Endodermal cell (in vitro differentiated cells): ENCODE data around the gene DLG5. TPM values are rescaled to one million over a fixed set of nuclear protein-coding genes. Genes with fewer than 3 reads are reported as not detected.

Experiments
- DNase-seq: peaks from one replicate; pipeline ENCODE4 v3.0.0-alpha.2; 2017
- H3K27ac ChIP-seq: 2 replicates; pipeline ENCODE4 v1.5.1; 2013; ENCODE audit warnings: mild to moderate bottlenecking, low read depth, low read length, moderate library complexity
- H3K27me3 ChIP-seq: 2 replicates; pipeline ENCODE4 v1.6.1; 2013; ENCODE audit warnings: mild to moderate bottlenecking, low read length, moderate library complexity; ENCODE audit not compliant: insufficient read depth, control insufficient read depth, poor library complexity, severe bottlenecking
- H3K36me3 ChIP-seq: 2 replicates; pipeline ENCODE4 v1.7.0; 2013; ENCODE audit warnings: mild to moderate bottlenecking, low read length, moderate library complexity; ENCODE audit not compliant: control insufficient read depth, insufficient read depth
- H3K4me1 ChIP-seq: one replicate; pipeline ENCODE4 v1.7.0; 2013; ENCODE audit warnings: low read length; ENCODE audit not compliant: control insufficient read depth, insufficient read depth
- H3K4me3 ChIP-seq: 2 replicates; pipeline ENCODE4 v1.5.1; 2013; ENCODE audit warnings: mild to moderate bottlenecking, low read length, moderate library complexity
- H3K9ac ChIP-seq: 2 replicates; pipeline ENCODE4 v1.6.1; 2013; ENCODE audit warnings: mild to moderate bottlenecking, low read length, moderate library complexity; ENCODE audit not compliant: poor library complexity, severe bottlenecking; ENCODE audit errors: extremely low read depth
- H3K9me3 ChIP-seq: 2 replicates; pipeline ENCODE4 v1.6.1; 2013; ENCODE audit warnings: mild to moderate bottlenecking, low read length, moderate library complexity; ENCODE audit not compliant: control insufficient read depth
- H3K27ac Mint-ChIP-seq: 2 replicates; pipeline ENCODE4 v1.8.0; 2020; ENCODE audit warnings: mixed read lengths
- H3K27me3 Mint-ChIP-seq: 2 replicates; pipeline ENCODE4 v1.8.0; 2021; ENCODE audit warnings: mild to moderate bottlenecking, mixed read lengths; ENCODE audit not compliant: insufficient read depth
- H3K36me3 Mint-ChIP-seq: 2 replicates; pipeline ENCODE4 v1.8.0; 2020; ENCODE audit warnings: low read depth, mixed read lengths
- H3K4me1 Mint-ChIP-seq: 2 replicates; pipeline ENCODE4 v1.8.0; 2020; ENCODE audit warnings: mixed read lengths
- H3K4me3 Mint-ChIP-seq: 2 replicates; pipeline ENCODE4 v1.8.0; 2020; ENCODE audit warnings: mild to moderate bottlenecking, moderate library complexity, mixed read lengths
- H3K9me3 Mint-ChIP-seq: 2 replicates; pipeline ENCODE4 v1.8.0; 2020; ENCODE audit warnings: mild to moderate bottlenecking, mixed read lengths
- CTCF ChIP-seq: fragments of 200-600 bp; sonication (generic); conservative IDR thresholded peaks from 2 replicates; pipeline ENCODE4 v1.5.0; 2021; ENCODE audit warnings: antibody characterized with exemption, mild to moderate bottlenecking
- WGBS, 2 experiments: methylation state at CpG; one replicate each; pipeline versions ENCODE4 v1.1.5 to v1.1.7; 2013; ENCODE audit warnings: missing lambda C conversion rate in 2 of 2, mixed read lengths in 1 of 2; ENCODE audit not compliant: insufficient coverage in 1 of 2, insufficient read length in 1 of 2; 5-methylcytosine and 5-hydroxymethylcytosine counted together
- total RNA-seq, 2 donors: library from RNA; stranded (reverse); fragmentation: NEBNext Ultra II Directional in 1 of 2; extraction: Animal tissue kit (Norgen Biotek cat#: 25700) in 1 of 2; gene quantifications; 2 replicates in 1 of 2; 3 replicates in 1 of 2; pipeline ENCODE4 v1.2.1, GENCODE V29; 2021

DLG5 gene
- total RNA-seq, 2 donors from 2014 or later: 79.4 to 83.4 TPM

- Mint-ChIP-seq H3K36me3 (peaks cover 9% of the 10 kb centered on the region), H3K9me3 (no peaks in the 10 kb centered on the region), H3K4me1 (peaks cover 46% of the 10 kb centered on the region), H3K27me3 (no peaks in the 10 kb centered on the region), H3K4me3 (no peak overlapping the region), H3K27ac (peak overlapping the region; percentile 93)
- no peak overlapping the region for H3K4me3 ChIP-seq
- H3K4me1 ChIP-seq: peaks cover 13% of the 10 kb centered on the region
- H3K9me3 ChIP-seq: no peaks in the 10 kb centered on the region
- H3K27ac ChIP-seq: peak overlapping the region; percentile 3
- no peak for DNase-seq
- 94 to 96% methylated on average over 2 to 4 of the region's 4 CpGs for WGBS, 2 experiments
- no peaks in the 10 kb centered on the region for H3K27me3 ChIP-seq
- H3K36me3 ChIP-seq: peaks cover 15% of the 10 kb centered on the region
- no peak overlapping the region for H3K9ac ChIP-seq
- TF ChIP-seq CTCF: no peak
Observed at GRCh38 chr10:77879065-77879464, 47.5 kb downstream of the DLG5 start.

DNA sequence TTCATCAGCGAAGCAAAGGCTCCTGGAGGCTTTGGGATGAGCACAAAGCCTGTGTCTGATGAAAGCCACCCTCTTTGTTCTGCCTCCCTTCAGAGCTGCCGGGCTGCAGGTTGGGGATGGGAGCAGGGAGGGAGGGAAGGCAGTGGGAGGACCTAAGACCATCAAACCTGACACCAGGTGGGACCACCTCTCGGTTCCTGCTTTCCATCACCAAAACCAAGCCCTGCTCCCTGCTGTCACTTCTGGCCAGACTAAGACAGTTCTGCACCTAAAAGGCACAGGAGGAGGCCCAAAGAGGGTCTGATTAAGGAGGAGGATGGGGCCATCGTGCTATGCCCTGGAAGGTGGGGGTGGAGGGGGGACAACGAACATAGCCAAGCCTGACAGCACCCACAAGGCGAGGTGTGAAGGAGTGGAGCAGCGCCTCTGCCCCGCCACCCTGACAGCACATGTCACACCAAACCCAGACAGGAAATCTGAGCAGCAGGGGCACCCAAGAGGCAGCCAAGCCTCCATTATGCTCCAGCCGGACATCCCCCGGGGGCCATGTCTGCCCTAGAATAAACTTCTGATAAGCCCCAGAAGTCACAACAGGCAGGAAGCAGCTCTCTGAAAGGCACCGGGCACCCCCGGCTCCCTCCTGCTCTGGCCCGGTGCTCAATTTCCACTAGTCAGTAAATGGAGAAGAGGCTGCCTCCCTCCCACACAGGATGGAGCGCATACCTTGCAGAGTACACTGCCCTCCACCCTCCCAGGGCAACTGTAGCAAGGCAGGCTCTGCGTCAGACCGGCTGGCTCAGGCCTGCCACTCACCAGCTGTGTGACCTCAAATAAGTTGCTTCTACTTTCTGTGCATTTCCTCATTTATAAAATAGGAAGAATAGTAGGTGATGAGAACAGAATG, 48.9 kb downstream of the DLG5 start:
- H3K9me3 ChIP-seq: no peaks in the 10 kb centered on the region
- H3K4me3 ChIP-seq: no peak overlapping the region
- peak overlapping the region; percentile 85 for H3K27ac ChIP-seq
- peak overlapping the region; percentile 28 for H3K4me3 Mint-ChIP-seq
- DNase-seq: peak; percentile 96
- H3K27ac Mint-ChIP-seq: peak overlapping the region; percentile 93
- H3K9me3 Mint-ChIP-seq: no peaks in the 10 kb centered on the region
- H3K36me3 Mint-ChIP-seq: peaks cover 9% of the 10 kb centered on the region
- WGBS, 2 experiments: 7 to 9% methylated on average over 8 to 16 of the region's 16 CpGs
- peaks cover 15% of the 10 kb centered on the region for H3K36me3 ChIP-seq
- H3K27me3 Mint-ChIP-seq: no peaks in the 10 kb centered on the region
- peaks cover 45% of the 10 kb centered on the region for H3K4me1 Mint-ChIP-seq
- H3K9ac ChIP-seq: no peak overlapping the region
- H3K4me1 ChIP-seq: peaks cover 13% of the 10 kb centered on the region
- peak; percentile 30 for TF ChIP-seq CTCF
- no peaks in the 10 kb centered on the region for H3K27me3 ChIP-seq

DNA sequence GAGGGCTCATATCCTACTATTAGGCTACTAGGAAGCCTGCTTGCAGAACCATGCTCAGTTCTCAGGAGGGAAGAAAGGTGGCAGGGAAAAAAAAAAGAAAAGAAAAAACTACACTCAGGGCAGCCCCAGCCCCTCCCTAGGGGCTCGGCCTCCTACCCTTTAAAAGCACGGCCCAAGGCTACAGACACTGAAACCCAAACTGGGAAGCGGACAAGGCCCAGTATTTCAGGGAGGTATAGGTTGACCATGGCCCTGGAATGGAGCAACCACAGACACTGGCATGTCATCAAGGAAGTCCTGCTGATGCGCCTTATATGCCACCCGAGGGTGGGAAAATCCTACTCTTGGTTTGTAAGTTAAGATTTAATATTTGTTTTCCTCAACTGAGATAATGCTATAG, 50.8 kb downstream of the DLG5 start:
- no peaks in the 10 kb centered on the region for H3K9me3 ChIP-seq
- 92 to 94% methylated on average over 2 to 5 of the region's 5 CpGs for WGBS, 2 experiments
- no peak for TF ChIP-seq CTCF
- H3K27me3 ChIP-seq: no peaks in the 10 kb centered on the region
- Mint-ChIP-seq H3K27me3 (no peaks in the 10 kb centered on the region), H3K4me3 (no peak overlapping the region), H3K36me3 (peaks cover 8% of the 10 kb centered on the region), H3K4me1 (peaks cover 45% of the 10 kb centered on the region), H3K27ac (peak overlapping the region; percentile 35), H3K9me3 (no peaks in the 10 kb centered on the region)
- DNase-seq: no peak
- H3K9ac ChIP-seq: no peak overlapping the region
- peaks cover 13% of the 10 kb centered on the region for H3K4me1 ChIP-seq
- no peak overlapping the region for H3K27ac ChIP-seq
- H3K36me3 ChIP-seq: peaks cover 4% of the 10 kb centered on the region
- H3K4me3 ChIP-seq: no peak overlapping the region
